ENCODE results near the gene FAM114A2. TPM values are rescaled to one million over a fixed set of nuclear protein-coding genes. Genes with fewer than 3 reads are reported as not detected.

FAM114A2 gene
- total RNA-seq, 4 donors from 2014 or later: 7.8 to 13.3 (median 11.5) TPM

DNA sequence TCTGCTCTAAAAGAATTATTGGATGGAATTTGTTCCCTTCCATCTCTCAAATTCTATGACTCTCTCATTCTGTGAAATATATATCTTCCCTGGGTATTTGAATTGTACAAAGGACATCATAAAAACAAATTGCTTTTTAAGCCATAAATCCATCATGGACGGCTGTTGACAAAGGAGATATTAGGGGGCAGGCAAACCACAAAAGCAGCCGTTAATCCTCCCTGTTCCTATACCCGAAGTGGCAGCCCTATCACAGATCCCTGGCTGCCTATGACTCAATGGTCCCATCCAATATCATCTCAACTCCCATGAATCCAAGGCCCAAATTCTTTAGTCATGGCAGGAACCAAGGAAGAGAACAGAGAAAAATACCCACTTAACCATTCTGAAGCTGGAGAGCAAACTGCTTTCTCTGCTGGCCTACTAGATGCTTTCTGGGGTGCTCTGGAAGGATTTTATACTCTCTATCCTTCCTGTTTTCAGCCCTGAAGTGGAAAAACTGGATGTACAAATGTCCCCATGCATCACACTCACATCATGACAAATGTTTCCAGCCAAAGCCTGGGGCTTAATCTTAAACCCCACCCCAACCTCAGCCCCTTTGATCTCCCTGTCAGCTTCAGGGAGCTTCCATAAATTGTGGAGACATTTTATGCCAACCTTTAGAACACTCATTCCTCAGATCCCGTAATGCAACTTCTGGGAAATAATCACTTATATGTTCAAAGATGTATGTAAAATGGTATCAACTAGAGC, 59.5 kb downstream of the FAM114A2 start:
- Histone ChIP-seq H3K9me3 (no peaks in the 10 kb centered on the region), H3K27me3 (peaks cover 3% of the 10 kb centered on the region), H3K36me3 (no peaks in the 10 kb centered on the region), H3K4me3 (no peak overlapping the region), H3K27ac (no peak overlapping the region), H3K4me1 (no peaks in the 10 kb centered on the region)
- no peak for DNase-seq (ENCODE audit: low spot score in 2 of 2)
- WGBS: 68% methylated on average over 4 of the region's 4 CpGs
- TF ChIP-seq EP300 (IDR thresholded peaks at IDR 0.05): no peak
- no peak for TF ChIP-seq POLR2AphosphoS5 (IDR thresholded peaks at IDR 0.05)
- TF ChIP-seq CTCF (IDR thresholded peaks at IDR 0.05): no peak
- no peak for TF ChIP-seq POLR2A (IDR thresholded peaks at IDR 0.05)

DNA sequence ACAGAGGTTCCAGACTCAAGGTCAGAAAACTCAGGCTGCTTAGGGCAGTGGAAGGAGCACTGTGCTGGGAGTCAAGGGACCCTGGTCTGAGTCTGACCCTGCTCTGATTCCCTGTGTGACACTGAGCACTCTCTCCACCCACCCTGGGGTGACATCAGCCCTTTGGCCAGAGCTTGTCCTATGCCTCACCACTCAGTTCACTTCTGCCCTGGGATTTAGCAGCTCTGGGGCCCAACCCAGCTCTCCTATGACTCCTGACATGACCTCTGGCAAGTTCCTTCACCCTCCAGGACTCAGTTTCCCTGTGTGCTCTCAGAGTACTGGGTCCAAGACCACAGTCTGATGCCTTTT, 63.9 kb downstream of the FAM114A2 start:
- peaks cover 3% of the 10 kb centered on the region for H3K27me3 ChIP-seq
- H3K9me3 ChIP-seq: no peaks in the 10 kb centered on the region
- no peak overlapping the region for H3K4me3 ChIP-seq

DNA sequence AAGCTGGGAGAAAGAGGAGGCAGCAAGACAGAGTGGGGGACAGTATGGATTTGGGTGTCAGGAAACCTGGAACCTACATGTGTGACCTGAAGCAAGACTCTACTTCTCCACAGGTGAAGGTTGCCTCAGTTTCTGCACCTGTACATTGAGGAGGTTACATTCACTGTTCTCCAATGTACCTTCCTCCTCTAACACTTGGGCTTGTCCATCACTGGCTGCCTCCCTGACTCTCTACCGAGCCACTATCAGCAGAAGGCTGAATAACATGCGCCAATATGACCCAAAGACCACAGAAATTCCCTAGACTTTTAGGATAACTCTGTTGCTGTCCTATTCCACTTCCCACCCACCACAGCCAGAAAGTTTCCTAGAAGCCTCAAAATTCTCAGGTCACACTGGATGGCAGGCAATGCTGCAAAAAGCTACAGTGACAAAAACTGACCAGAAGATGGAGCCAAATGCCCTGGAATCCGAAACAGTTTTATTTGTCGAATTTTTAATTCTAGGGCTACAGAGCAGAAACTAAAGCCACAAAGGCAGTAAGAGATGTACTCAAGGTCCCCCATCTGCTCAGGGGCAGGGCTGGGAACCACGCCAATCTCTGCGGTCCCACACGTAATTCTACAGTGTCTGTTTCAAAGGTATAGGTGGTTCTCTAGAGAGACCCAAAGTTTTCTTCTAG, 64.4 kb downstream of the FAM114A2 start:
- Histone ChIP-seq H3K4me3 (no peak overlapping the region), H3K36me3 (no peaks in the 10 kb centered on the region), H3K4me1 (no peaks in the 10 kb centered on the region), H3K27me3 (peaks cover 3% of the 10 kb centered on the region), H3K9me3 (no peaks in the 10 kb centered on the region), H3K27ac (no peak overlapping the region)
- no peak for DNase-seq (ENCODE audit: low spot score in 2 of 2)
- TF ChIP-seq CTCF (IDR thresholded peaks at IDR 0.05) (peak in 1 of 2 donors; percentile 49), EP300 (IDR thresholded peaks at IDR 0.05) (no peak)
- WGBS: 18% methylated on average over 7 of the region's 7 CpGs

More for the DNA sequence above, 63.9 kb downstream of the FAM114A2 start:
- no peak overlapping the region for H3K27ac ChIP-seq
- no peaks in the 10 kb centered on the region for H3K36me3 ChIP-seq
- DNase-seq (ENCODE audit: low spot score in 2 of 2): no peak
- no peak for TF ChIP-seq POLR2AphosphoS5 (IDR thresholded peaks at IDR 0.05)
- no peaks in the 10 kb centered on the region for H3K4me1 ChIP-seq

GRCh38 chr5:153972240-153972639, 66.5 kb downstream of the FAM114A2 start:
- TF ChIP-seq CTCF (IDR thresholded peaks at IDR 0.05): no peak
- no peak for TF ChIP-seq POLR2AphosphoS5 (IDR thresholded peaks at IDR 0.05)
- no peak for TF ChIP-seq POLR2A (IDR thresholded peaks at IDR 0.05)
- TF ChIP-seq EP300 (IDR thresholded peaks at IDR 0.05): no peak

GRCh38 chr5:153970496-153970895, 68.2 kb downstream of the FAM114A2 start:
- no peak for DNase-seq (ENCODE audit: low spot score in 2 of 2)
- TF ChIP-seq EP300 (IDR thresholded peaks at IDR 0.05) (no peak), POLR2AphosphoS5 (IDR thresholded peaks at IDR 0.05) (no peak), CTCF (IDR thresholded peaks at IDR 0.05) (no peak), POLR2A (IDR thresholded peaks at IDR 0.05) (no peak)
- Histone ChIP-seq H3K36me3 (no peaks in the 10 kb centered on the region), H3K27ac (no peak overlapping the region), H3K4me1 (no peaks in the 10 kb centered on the region), H3K9me3 (no peaks in the 10 kb centered on the region), H3K4me3 (no peak overlapping the region), H3K27me3 (peaks cover 3% of the 10 kb centered on the region)
- 76% methylated on average over 3 of the region's 3 CpGs for WGBS

More at GRCh38 chr5:153972240-153972639, 66.5 kb downstream of the FAM114A2 start:
- Histone ChIP-seq H3K27me3 (peaks cover 3% of the 10 kb centered on the region), H3K36me3 (no peaks in the 10 kb centered on the region), H3K4me1 (no peaks in the 10 kb centered on the region), H3K27ac (no peak overlapping the region), H3K4me3 (no peak overlapping the region), H3K9me3 (no peaks in the 10 kb centered on the region)
- DNase-seq (ENCODE audit: low spot score in 2 of 2): no peak
- WGBS: 67% methylated on average over 2 of the region's 2 CpGs

Measured in suprapubic skin (tissue), 4 donors.